Measurements from ENCODE around the gene ATP8B3. TPM values are rescaled to one million over a fixed set of nuclear protein-coding genes. Genes with fewer than 3 reads are reported as not detected.

ATP8B3 gene
- polyA plus RNA-seq, 3 donors, result 0.33 to 1.8 (median 0.80) TPM

DNA sequence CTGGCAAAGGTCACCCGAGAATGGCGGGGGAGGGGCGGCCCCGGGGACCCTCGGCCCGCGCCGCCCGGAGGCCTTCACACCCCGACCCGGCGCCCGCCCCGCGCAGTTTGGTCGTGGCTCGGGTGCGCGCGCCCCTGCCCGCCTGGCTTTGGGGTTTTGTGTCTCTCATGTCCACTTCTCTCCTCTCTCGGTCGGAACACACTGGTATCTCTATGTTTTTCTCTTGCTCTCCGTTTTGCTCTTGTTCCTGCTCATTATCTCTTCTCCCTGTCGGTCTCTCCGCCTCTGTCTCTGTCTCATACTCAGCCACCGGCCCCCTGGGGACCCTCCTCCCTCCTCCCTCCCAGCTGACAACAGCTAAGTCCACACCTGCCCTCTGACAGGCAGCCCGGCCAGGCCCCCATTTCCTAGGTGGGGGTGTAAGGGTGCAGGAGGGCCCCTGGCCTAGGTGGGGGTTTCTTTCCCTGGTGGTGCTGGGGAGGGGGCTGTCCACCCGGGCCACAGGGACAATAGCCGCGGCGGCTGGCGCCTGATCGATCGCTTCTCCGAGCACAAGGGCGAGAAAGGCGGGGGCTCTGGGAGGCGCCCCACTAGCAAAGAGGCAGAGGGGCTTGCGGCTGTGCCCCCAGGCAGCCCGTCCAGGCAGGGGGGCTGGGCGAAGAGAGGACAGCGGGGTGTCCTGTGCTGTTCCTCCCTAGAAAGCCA, 56.5 kb downstream of the ATP8B3 start:
- 2 to 3% (median 3%) methylated on average over 40 to 43 of the region's 43 CpGs for WGBS, 3 donors
- H3K27ac ChIP-seq (ENCODE audit: low read depth, low read length), result no peak overlapping the region

DNA sequence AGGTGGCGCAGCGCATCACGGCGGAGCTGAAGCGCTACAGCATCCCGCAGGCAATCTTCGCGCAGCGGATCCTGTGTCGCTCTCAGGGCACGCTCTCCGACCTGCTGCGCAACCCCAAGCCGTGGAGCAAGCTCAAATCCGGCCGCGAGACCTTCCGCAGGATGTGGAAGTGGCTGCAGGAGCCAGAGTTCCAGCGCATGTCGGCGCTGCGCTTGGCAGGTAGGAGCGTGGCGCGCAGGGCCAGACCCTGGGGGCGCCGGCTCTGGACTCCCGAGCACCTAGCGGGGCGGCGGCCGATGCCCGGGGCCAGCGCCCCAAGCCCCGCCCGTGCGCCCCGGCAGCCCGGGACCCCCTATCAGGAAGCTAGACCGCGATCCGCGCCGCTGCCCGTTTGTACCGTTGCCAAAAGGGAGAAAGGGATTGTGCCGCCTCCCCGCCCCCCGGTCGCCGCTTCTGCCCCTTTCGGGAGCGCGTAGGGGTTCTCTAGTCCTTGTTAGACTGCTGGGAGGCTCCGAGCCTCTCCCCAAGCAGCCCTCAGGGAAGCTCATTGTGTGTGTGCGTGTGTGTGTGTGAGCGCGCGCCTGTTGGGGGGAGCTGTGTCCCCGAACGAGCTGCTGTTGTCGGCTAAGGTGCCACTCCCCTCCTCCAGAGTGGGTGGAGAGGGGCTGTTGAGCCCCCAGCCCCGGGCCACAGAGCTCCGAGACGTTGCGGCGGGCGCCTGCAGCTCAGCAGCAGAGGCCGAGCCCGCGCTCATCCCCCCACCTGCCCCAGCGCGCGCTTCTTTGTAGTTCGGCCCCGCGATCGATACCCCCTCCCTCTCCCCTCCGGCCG, 57.2 kb downstream of the ATP8B3 start:
- WGBS, 3 donors, result 1 to 2% (median 2%) methylated on average over 67 to 80 of the region's 80 CpGs
- H3K27ac ChIP-seq (ENCODE audit: low read depth, low read length), result no peak overlapping the region

DNA sequence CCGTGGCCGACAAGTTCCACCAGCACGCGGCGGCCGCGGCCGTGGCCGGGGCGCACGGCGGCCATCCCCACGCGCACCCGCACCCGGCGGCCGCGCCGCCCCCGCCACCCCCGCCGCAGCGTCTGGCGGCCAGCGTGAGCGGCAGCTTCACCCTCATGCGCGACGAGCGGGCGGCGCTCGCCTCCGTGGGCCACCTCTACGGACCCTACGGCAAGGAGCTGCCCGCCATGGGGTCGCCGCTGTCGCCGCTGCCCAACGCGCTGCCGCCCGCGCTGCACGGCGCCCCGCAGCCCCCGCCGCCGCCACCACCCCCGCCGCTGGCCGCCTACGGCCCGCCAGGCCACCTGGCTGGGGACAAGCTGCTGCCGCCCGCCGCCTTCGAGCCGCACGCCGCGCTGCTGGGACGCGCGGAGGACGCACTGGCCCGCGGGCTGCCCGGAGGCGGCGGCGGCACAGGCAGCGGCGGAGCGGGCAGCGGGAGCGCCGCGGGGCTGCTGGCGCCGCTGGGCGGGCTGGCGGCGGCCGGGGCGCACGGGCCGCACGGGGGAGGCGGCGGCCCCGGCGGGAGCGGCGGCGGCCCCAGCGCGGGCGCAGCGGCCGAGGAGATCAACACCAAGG, 57.9 kb downstream of the ATP8B3 start:
- 1 to 2% (median 1%) methylated on average over 39 to 105 of the region's 105 CpGs for WGBS, 3 donors
- H3K27ac ChIP-seq (ENCODE audit: low read depth, low read length), result no peak overlapping the region

DNA sequence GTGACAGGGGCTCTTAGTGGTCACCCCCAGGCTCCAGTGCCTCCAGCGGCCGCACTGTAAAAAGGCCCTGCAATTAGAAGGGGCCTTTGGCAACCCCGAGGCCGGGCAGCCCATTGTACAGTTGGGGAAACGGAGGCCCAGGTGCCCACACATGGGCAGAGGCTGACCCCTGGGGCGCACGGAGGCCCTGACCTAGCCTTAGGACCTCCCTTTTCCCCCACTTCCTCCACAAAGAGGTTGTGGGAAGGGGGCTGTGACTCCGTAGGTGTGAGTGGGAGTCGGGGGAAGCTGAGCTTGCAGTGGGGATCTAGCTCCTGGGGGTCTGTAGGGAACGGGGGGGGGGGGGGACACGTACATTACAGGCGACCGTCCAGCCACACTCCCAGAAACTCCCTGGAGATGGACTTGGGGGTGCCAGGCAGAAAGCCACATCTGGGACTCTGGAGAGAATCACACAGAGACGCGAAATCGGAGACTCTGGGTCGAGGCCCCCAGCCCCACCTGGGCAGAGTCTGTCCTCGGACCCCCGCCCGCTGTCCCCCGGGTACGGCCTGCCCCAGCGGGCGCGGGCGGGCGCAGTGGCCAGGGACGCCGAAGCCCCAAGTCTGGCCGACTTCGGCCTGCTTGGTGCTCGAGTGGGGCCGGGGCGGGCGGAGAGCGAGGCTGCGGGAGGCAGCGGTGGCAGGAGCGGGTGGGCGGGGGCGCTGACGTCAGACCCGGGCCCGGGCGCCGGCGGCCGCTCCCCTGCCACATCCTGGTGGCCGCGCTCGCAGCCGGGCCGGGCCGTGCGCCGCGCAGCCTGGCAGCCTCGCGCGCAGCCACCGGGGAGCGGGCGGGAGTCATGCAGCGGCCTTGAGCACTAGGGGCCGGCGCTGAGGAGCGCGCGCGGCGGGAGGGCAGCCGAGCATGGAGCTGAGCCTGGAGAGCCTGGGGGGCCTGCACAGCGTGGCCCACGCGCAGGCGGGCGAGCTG, 59.0 kb downstream of the ATP8B3 start, which contains the start of gene ONECUT3:
TSS of gene ONECUT3 (plus strand) at position 750 of the 972 bp plus-strand sequence. CDS start at position 907, 157 bp downstream.
- no peak within 1 kb of the TSS for H3K27ac ChIP-seq (ENCODE audit: low read depth, low read length)
- 3 to 4% (median 4%) methylated on average over 36 to 77 of the region's 77 CpGs for WGBS, 3 donors

DNA sequence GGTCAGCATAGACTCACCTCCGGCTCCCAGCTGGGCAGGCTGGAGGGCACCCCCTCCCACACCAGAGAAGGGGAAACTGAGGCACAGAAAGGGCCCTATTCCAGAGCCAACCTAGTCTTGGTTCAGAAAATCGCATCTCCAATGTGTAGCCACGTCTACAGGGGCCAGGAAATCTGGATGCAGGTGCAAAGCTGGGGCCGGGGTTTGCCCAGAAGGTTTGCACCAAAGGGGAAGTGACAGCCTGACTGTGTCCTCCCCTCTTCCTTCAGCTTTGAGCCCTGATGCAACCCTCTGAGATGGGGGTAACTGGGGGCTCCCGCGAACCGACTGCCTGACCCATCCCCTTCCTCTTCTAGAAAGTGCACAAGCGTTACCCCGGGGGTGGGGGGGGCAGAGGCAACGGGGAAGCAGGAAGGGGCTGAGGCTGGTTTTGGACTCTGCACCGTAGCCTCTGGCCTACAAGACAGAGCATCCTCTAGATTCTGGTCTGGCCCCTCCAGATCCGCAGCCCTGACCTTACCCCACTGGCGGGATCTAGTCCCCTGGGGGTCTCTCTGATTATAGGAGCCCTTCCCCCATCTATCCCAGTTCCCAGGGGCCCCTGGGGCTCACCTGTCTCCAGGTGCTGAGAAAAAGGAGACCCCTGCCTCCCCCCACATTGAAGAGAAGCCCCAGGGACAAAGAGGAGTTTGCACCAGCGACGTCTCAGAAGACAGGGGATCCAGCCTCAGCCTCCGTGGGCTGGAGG, 59.9 kb downstream of the ATP8B3 start:
- WGBS, 3 donors, result 4 to 5% (median 4%) methylated on average over 15 to 16 of the region's 16 CpGs
- no peak overlapping the region for H3K27ac ChIP-seq (ENCODE audit: low read depth, low read length)

DNA sequence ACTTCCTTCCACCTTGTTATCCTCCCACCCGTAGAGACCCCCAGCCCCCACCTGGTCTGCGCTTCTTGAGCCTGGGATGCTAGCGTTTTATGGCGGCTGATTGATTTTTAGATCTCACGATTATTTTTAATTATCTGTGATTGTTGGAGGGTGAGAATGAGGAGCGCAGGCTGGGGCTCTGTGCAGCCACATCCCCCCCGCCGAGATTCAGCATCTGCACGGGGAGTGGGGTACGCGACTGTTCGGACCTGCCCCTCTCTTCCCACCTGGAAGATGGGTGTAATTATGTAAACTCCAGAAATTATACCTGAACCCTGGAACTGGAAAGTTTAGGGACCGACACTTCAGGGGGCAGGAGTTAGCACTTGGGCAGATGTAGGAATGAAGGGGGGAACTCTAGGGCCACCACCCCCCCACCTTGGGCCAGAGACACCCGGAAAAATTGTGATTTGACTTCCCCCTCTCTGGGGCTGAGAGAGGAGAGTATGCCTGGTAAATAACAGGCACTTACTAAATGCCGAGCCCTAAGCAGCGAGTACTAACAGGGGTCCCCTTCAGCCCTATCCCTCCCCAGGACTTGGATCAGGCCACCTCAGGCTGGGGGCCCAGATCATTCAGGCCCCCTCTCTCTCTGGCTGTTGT, 60.6 kb downstream of the ATP8B3 start:
- H3K27ac ChIP-seq (ENCODE audit: low read depth, low read length), result no peak overlapping the region
- WGBS, 3 donors, result 5 to 6% (median 6%) methylated on average over 16 of the region's 16 CpGs

DNA sequence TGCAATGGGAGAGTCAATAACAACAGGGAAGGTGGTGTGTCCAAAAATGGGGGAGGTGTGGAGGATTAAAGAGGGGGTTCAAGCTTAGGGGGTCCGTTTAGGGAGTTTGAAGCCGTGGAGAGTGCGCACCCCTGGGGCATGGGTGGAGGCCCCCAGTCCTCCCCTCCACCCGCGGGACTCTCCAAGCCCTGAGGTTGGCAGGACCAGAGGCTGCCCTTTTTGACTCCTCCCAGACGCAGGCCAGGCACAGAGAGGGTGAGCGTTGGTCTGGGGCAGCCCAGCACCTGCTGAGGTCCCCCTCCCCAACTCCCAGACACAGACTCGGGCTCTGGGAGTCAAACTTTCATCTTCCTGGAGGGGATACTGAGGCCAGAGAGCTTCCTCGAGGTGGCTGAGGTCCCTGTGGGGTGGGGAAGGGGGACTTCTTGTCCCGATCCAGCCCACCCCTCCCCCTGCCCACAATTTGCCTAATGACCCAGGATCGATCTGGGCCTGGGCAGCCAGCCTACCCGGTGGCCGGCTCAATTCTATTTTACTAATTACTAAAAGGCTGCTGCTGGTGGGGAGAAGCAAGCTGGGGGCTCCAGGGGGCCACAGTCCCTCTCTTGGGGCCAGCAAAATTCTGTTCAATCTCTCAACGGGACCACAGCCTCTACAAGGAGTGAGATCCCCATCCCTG, 61.6 kb downstream of the ATP8B3 start:
- no peak overlapping the region for H3K27ac ChIP-seq (ENCODE audit: low read depth, low read length)
- WGBS, 3 donors, result 3 to 4% (median 3%) methylated on average over 14 of the region's 14 CpGs

DNA sequence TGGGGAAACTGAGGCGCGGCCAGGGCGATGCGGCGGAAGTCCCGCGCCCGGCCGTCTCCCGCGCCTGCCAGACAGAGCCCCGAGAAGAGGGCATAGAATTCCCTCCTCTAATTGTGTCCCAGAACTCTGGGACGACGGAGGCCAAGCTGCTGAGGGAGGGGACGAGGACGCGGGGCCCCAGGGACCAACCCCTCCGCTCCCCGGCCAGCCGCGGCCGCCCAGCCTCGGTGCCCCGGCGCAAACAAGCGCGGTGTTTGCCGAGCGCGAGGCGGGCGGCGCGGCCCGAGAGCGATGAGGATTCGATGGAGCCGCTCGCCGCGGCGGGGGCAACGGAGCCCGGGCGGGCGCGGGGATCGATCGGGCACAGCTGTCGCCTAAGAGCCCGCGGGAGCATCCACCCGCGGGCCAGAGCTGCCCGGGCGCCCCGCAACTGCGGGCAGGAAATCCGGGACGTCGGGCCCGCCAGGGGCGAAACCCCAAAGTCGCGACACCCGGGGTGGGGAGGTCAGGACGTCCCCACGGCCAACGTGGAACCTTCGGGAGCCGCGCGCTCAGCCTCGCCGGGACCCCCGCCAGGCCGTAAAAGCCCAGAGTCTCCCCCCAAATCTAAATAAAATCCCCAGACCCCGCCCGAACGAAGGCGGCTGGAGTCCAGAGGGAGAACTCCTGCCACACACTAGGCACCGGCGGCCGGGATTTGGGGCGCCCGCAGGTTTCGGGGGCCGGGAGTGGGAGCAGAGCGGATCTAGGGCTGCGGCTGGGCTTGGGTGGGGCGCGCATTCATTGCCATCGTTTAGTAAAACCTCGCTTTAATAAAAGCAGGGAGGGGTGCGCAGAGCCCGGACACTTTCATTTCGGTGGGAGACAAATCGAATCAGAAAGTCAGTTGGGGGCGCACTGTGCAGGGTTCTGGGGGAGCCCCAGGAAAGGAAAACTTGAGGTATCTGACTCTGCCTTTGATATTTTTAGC, 62.4 kb downstream of the ATP8B3 start:
- no peak overlapping the region for H3K27ac ChIP-seq (ENCODE audit: low read depth, low read length)
- WGBS, 3 donors, result 2 to 3% (median 2%) methylated on average over 97 to 99 of the region's 99 CpGs

DNA sequence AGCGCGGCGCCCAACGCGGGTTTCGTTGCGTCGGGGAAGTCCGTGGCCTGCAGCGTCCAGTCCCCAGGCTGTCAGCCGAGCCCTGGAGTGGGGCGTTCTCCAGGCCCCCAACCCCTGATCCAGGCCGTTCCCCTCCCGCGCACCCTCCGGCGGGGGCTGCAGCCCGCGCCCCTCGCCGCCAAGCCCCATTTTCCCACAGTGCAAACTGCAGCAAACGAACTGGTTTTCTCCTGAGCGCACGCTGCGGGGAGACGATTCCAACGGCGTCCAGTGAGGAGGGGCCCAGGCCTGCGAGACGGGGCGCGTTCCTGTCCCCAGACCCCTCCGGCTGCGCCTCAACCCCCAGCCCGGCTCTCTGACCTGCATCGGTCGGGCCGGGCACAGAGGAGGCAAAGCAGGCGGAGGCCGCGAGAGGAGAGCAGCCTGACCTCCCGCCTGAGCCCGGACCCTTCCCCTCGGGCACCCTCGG, 63.2 kb downstream of the ATP8B3 start:
- 3% methylated on average over 44 to 45 of the region's 45 CpGs for WGBS, 3 donors
- H3K27ac ChIP-seq (ENCODE audit: low read depth, low read length), result no peak overlapping the region

DNA sequence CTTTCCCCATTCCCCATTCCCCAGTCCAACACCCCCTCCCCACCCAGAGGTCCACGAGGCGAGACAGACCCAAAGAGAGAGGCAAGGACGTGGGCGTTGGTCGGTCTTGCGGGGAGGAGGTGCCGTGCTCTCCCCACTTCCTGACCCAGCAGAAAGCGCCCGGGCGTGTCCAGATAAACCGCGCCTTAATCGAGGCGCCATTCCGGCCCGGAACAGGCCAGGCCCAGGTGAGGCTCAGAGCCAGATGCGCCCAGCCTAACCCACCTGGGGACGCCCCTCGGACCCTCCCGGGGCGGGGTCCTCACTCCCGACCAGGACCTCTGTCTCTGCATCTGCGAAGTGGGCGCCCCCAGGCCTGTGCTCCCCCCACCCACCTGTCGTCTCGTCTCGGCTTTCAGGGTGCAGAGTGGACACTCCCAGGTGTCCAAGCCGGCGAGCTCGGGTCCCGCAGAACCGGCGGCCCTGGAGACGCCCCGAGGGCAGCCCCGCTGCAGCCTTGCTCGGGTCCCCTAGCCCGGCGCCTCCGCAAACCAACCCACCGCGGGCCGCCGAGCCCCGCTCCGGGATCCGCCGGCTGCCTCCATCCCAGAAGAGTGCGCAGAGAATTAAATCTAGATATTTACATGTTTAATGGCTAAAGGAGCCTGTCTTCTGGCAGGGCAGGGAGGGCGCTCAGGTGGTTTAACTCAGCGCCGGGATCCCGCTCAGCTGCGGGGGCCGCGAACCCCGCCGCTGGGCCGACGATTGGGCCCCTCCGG, 63.8 kb downstream of the ATP8B3 start:
- no peak overlapping the region for H3K27ac ChIP-seq (ENCODE audit: low read depth, low read length)
- WGBS, 3 donors, result 3% methylated on average over 55 to 61 of the region's 61 CpGs

DNA sequence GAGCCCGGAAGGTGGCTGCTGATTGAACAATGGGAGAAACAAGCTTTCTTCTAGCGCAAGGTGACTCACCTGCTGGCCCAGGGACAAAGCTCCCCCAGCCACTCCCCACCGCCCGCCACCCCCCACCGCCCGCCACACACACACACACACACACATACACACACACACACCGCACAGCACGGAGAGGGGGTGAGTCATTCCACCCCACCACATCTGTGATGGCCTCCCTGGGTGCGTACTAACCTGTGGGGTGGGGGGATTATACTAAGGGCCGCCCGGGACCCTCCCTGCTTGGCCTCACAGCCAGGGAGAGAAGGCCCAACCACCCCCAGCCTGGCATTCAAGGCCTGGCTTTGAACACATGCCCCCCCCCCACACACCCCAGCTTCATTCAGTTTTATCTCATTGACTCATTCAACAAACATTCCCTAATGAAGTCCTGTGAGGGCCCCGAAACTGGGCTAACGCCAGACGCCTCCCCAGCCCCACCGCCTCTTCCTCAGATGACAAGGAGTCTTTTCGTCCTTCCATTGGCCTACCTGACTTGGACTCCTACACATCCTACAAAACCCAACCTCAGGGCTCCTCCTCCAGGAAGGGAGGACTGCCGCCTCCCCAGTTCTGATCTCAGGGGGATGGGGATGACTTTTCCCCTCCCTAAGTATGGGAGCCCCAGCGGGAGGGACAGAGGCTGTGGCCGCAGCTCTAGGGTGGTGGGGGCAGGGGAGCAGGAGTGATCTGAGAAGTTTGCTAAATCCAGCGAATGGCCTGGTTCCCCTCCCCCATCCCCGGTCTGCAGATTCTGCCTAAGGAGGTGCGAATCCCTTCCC, 64.6 kb downstream of the ATP8B3 start:
- H3K27ac ChIP-seq (ENCODE audit: low read depth, low read length), result no peak overlapping the region
- 5 to 13% (median 5%) methylated on average over 16 to 22 of the region's 22 CpGs for WGBS, 3 donors

DNA sequence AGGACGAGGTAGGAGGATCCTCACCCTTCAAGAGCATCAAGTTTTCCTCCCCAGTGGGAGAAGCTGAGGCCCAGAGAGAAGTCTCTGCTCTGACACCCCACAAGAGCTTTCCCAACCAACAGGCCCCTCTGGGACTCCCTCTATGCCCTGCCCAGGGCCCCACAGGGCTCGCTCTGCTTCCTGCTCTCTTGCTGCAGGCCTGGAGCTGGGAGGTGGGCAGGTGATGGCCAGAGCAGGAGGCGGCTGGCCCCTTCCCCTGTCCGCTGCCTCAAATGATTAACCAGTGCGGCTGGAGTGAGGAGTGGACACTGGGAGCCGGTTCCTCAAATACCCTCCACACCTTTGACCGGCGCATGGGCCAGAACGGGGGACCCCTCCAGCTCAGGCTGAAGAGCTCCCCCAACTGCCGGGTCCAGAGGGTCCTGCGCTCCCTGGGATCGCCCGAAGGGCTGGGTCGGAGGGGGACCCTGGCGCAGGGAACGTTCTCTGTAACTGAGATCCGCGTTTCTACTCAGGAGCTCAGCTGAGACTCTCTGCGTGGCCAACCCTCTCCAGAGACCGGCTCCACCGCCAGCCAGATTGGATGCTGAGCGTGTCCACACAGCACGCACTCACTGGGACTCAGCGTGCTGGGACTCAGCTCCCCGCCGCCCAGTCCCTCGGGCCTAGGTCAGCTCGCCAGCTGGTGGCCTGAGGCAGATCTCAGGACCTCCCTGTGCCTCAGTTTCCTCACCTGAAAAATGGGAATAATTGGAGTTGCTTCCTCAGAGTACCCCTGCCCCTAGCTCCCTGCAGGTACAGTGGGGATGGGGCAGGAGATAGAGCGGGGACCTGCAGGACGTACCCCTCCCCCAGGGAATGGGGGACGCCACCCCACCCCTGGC, 65.4 kb downstream of the ATP8B3 start:
- WGBS, 3 donors, result 3 to 6% (median 5%) methylated on average over 31 of the region's 31 CpGs
- no peak overlapping the region for H3K27ac ChIP-seq (ENCODE audit: low read depth, low read length)

DNA sequence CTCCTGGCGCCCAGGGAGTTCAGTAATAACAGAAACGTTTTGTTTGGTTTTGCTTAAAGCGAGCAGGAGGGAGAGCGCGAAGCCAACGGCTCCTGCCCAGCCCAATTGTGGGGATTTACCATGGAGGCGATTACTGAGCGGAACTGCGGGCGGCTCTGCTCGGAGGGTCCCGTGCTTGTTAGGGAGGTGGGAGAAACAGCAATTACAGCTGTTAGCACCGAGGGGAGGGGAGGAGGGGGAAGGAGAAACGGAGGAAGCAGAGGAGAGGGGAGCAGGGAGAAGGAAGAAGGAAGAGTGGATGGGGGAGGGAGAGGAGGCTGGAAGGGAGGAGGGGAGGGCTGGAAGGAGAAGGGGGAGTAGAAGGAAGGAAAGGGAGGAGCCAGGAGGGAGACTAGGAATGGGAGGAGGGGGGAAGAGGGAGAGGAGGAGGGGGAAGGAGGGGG, 66.5 kb downstream of the ATP8B3 start:
- H3K27ac ChIP-seq (ENCODE audit: low read depth, low read length), result no peak overlapping the region
- WGBS, 3 donors, result 2 to 3% (median 2%) methylated on average over 14 of the region's 14 CpGs
